HK-2 (cell line): Measurements from ENCODE around the gene SLC19A1.
"Not testable (repeated sequence)": the region's sequence is repeated elsewhere in the genome, so short reads cannot be mapped to it uniquely, and the experiment has no call there.

ENCODE experiments used
- DNase-seq: peaks from one replicate; pipeline ENCODE4 v3.0.0-alpha.2; 2018; ENCODE audit not compliant: unreplicated experiment

SLC19A1 gene

DNA sequence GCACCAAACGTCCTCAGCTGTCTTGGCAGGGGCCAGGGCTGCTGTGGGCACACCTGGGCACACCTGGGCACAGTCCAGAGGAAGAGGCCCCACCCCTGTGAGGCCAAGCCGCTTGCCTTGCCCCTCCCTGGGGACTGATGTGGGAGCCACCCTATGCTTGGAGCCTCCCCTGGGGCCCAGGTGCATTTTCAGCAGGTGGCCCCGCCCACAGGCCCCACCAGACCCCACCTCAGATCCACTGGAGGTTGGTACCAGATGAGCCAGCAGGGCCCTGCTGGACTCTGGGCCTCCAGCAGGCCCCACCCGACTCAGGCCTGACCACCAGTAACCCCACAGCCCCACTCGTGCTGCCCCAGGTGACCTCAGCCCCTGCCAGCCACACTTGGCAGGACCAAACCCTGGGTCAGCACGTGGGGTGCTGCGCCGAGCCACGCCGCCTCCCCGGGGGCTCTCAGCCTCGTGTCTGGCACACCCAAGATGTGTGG, 8.8 kb downstream of the SLC19A1 start:
- no peak for DNase-seq

DNA sequence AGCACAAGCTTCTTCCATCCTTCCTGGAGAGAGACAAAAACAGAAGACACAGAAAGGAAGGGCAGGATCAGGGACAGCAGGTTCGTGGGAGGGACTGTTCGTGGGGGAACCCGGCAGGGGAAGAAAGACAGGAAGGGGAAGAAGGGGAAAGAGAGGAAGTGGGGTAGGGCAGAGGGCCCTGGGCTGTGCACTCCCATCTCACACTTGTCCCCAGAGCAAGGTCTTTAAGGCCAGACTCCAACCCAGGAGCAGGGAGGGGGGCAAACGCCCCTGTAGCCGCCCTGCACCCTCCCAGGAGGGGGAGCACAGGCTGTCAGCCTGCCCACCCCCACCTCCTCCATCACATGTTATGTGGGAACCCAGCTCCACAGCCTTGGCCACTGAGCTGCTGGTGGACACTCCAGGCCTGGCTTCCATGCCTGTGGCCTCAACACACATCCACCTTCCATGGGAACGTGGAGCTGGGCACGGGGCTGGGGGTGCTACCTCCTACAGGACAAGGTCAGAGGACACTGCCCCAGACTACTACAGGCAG, 9.3 kb downstream of the SLC19A1 start:
- no peak for DNase-seq

GRCh38 chr21:45531393-45532215, 10.6 kb downstream of the SLC19A1 start:
- no peak for DNase-seq

- not testable (repeated sequence) for DNase-seq
Observed at GRCh38 chr21:45531114-45531392, 11.2 kb downstream of the SLC19A1 start.

DNA sequence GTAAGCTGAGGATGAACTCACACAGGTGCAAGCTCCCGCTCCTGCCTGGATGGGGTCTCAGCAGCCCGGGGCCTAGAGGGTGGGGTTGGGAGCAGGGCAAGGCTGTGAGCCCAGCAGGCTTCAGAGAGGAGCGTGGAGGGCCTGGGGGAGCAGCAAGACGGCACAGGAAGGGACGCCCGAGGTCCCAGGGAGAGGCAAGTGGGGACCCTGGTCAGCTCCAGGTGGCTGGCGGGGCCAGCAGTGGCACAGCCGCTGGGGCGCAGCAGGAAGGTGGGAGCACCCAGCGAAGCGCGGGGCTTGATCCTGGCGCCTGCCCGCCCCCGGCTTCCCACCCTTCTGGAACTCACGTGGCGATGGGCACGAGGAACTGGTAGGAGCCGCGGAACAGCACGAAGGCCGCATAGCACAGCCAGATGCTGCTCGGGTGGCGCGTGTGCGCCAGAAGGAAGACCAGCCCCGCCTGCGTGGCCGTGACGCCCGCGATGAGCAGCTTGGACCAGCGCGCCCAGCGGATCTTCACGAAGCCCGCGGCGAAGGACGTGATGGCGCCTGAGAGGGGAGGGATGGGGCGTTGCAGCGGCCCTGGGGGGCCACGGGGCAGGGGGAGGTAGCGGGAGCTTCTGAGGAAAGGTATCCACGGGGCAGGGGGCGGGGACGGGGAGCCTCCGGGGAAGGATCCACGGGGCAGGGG, 11.7 kb downstream of the SLC19A1 start:
- DNase-seq, result no peak

DNA sequence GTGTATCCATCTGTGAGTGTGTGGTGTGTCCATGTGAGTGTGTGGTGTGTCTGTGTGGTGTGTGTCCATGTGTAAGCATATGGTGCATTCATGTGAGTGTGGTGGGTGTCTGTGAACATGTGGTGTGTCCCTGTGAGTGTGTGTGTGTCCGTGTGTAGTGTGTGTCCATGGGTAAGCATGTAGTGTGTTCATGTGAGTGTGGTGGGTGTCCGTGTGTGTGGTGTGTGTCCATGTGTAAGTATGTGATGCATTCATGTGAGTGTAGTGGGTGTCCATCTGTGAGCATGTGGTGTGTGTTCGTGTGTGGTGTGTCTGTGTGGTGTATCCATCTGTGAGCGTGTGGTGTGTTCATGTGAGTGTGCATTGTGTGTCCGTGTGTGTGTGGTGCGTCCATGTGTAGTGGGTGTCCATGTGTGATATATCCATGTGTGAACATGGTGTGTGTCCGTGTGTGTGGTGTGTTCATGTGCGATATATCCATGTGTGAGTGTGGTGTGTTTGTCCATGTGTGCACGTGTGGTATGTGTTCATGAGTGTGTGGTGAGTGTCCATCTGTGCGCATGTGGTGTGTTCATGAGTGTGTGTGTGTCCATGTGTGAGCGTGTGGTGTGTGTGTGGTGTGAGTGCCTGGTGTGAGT, 12.3 kb downstream of the SLC19A1 start:
- DNase-seq, result no peak

DNA sequence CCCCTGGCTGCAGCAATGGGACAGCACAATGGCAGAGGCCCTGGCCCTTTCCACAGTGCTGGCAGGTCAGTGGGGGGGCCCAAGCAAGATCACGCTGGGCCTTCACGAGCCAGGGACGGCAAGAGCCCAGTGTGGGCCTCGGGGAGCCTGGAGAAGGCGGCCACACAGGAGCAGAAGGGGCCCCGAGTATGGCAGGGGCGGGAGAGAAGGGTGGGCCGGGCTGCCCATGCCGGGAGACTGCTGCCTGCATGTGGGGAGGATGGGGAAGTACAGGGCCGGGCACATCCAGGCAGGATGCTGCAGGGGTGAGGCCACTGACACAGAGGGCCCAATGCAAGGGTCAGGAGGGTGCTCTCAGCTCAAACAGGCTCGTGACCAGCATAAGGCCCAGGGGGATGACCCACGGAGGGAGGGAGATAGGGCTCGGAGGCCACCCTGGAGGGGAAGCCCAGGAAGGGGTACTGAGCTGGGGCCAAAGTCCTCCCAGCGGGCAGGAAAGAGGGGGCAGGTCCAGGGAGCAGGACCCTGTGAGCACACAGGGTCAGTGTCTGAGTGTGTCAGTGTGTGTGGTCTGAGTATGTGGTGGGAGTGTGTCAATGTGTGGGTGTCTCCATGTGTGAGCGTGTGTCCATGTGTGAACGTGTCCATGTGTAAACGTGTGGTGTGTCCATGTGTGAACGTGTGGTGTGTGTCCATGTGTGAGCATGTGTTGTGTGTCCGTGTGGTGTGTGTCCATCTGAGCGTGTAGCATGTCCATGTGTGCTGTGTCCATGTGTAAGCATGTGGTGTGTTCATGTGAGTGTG, 13.1 kb downstream of the SLC19A1 start:
- DNase-seq, result no peak

- DNase-seq, result no peak
Observed at GRCh38 chr21:45528028-45528705, 14.1 kb downstream of the SLC19A1 start.

DNA sequence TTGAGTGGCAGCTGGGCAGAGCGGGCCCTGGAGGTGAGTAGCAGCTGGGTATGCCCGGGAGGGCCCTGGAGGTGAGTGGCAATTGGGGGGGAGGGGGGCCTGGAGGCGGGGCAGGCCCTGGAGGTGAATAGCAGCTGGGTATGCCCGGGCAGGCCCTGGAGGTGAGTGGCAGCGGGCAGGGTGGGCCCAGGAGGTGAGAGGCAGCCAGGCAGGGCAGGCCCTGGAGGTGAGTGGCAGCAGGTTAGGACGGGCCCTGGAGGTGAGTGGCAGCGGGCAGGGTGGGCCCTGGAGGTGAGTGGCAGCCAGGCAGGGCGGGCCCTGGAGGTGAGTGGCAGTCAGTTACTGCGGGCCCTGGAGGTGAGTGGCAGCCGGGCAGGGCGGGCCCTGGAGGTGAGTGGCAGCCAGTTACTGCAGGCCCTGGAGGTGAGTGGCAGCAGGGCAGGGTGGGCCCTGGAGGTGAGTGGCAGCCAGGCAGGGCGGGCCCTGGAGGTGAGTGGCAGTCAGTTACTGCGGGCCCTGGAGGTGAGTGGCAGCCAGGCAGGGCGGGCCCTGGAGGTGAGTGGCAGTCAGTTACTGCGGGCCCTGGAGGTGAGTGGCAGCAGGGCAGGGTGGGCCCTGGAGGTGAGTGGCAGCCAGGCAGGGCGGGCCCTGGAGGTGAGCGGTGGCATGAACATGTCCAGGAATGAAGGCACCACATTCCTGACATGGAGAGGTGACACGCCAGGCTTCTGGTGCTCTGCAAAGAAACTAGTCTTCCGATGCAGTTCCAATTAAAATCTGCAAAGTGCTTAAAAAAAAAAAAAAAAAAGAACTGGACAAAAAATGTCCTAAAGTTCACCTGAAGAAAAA, 14.9 kb downstream of the SLC19A1 start:
- peak; percentile 17 for DNase-seq

DNA sequence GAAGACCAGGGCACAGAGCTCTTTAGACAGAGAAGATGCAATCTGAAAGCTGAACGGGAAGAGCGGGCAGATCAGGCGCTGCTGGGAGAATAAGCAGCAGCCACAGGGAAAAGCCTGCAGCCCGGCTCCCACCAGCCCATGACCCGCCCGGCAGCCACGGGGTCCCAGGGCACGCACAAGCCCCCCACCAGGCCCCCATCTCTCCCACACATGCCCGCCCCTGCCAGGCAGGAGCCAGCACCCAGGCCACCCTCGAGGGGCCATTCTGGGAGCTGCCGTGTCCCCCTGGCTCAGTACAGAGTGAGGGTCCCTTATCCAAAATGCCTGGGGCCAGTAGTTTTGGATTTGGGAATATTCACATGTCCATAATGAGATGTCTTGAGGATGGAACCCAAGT, 16.3 kb downstream of the SLC19A1 start:
- DNase-seq, result no peak

DNA sequence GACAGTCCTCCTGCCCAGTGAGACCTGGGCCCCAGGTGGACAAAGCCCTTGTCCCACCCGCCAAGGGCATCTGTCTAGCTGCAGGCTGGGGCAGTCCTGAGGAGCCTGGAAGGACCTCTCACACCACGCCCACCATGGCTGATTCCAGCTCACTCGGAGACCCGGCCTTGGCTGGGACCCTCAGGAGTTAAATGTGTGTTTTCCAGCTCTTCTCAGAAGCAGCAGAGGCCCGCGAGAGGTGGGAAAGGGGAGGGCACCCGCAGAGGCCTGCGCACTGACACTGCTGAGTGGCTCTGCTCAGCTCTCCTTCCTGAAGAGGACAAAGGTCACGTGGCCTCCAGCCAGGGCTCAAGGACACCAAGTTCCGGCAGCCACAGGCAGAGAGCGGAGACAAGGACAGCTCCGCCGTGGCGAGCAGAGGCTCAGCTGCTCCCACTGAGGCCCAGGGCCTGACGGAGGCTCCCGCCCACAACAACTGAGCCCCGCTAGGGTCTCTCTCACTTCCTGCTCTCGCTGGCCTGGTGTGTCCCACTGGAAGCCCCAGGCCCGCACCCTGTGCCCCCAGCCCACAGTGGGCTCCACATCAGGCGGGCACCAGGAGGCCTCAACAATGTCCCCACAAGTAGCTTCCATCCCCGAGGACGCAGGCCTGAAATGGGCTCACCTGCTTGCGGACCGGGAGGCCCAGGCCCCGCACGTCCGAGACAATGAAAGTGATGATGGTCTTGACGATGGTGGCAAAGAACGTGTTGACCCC, 16.9 kb downstream of the SLC19A1 start:
- no peak for DNase-seq

DNA sequence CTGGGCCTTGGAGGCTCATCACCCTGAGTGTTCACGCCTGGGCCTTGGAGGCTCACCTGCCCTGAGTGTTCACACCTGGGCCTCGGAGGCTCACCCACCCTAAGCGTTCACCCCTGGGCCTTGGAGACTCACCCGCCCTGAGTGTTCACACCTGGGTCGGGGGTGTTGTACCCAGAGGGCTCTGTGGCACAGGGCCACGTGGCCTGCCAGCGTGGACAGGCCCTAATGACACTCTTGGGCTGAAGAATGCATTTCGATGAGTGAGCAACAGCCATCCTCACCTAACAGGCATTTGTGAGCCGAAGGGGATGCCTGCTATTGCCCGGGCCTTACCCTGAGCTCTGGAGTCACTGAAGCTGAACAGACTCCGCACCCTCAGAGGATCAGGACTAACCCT, 17.5 kb downstream of the SLC19A1 start:
- no peak for DNase-seq

GRCh38 chr21:45523411-45524101, 18.7 kb downstream of the SLC19A1 start:
- DNase-seq, result no peak

- DNase-seq, result no peak
Observed at GRCh38 chr21:45522986-45523385, 19.3 kb downstream of the SLC19A1 start.

- DNase-seq, result no peak
Observed at GRCh38 chr21:45522381-45522780, 19.9 kb downstream of the SLC19A1 start.

GRCh38 chr21:45521241-45521640, 21.0 kb downstream of the SLC19A1 start:
- DNase-seq, result no peak

DNA sequence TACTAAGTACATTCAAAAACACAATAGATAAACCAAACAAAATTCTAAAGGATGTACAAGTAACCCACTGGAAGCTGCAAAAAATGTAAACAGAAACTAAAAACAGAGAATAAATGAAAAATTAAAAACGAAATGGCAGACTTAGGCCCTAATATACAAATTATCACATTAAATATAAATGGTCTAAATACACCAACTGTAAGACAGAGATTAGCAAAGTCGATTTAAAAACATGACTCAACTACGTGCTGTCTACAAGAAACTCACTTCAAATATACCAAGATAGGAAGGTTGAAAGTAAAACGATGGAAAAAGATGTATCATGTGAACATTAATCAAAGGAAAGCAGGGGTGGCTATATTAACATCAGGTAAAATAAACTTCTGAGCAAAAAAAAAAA, 23.1 kb downstream of the SLC19A1 start:
- DNase-seq, result no peak

- DNase-seq, result no peak
Observed at GRCh38 chr21:45518742-45519141, 23.5 kb downstream of the SLC19A1 start.
